Natural killer cell (primary cell): ENCODE measurements around the gene TSPAN11. TPM values are rescaled to one million over a fixed set of nuclear protein-coding genes. Genes with fewer than 3 reads are reported as not detected.

ENCODE experiments used
- ATAC-seq, 3 donors: fragments of 150-1000 bp in 2 of 3; fragments of 200-7000 bp in 1 of 3; cut with Tn5 transposase; 1 replicate in 1 of 3; 2 replicates in 2 of 3; pipeline ENCODE4 v1.10.0; 2021; ENCODE audit warnings: mild to moderate bottlenecking in 2 of 3, moderate library complexity in 2 of 3
- DNase-seq, 2 donors: peaks; one replicate each; pipeline versions ENCODE4 v3.0.0 to v3.0.0-alpha.2; 2013 to 2021; ENCODE audit warnings: mixed read lengths in 1 of 2
- H3K27ac ChIP-seq: one replicate; pipeline ENCODE4 v1.5.1; 2013; ENCODE audit warnings: mild to moderate bottlenecking, low read length
- H3K27me3 ChIP-seq: one replicate; pipeline ENCODE4 v1.6.1; 2013; ENCODE audit warnings: low read length; ENCODE audit not compliant: control insufficient read depth, insufficient read depth
- H3K36me3 ChIP-seq: one replicate; pipeline ENCODE4 v1.6.1; 2013; ENCODE audit warnings: low read length; ENCODE audit not compliant: control insufficient read depth, insufficient read depth
- H3K4me1 ChIP-seq: one replicate; pipeline ENCODE4 v1.6.1; 2013; ENCODE audit warnings: low read length; ENCODE audit not compliant: control insufficient read depth, insufficient read depth
- H3K4me3 ChIP-seq: one replicate; pipeline ENCODE4 v1.5.1; 2013; ENCODE audit warnings: low read length
- H3K9me3 ChIP-seq: one replicate; pipeline ENCODE4 v1.6.1; 2013; ENCODE audit warnings: low read length; ENCODE audit not compliant: control insufficient read depth, insufficient read depth
- H3K27ac Mint-ChIP-seq, 2 donors: one replicate each; pipeline ENCODE4 v1.8.0; 2022; ENCODE audit warnings: mild to moderate bottlenecking in 2 of 2, mixed read lengths in 2 of 2, moderate library complexity in 1 of 2
- H3K27me3 Mint-ChIP-seq, 2 donors: one replicate each; pipeline ENCODE4 v1.8.0; 2022; ENCODE audit warnings: low read depth in 2 of 2, mixed read lengths in 2 of 2
- H3K36me3 Mint-ChIP-seq: one replicate; pipeline ENCODE4 v1.8.0; 2022; ENCODE audit warnings: mixed read lengths
- H3K4me1 Mint-ChIP-seq, 2 donors: one replicate each; pipeline ENCODE4 v1.8.0; 2022; ENCODE audit warnings: mixed read lengths in 2 of 2
- H3K4me3 Mint-ChIP-seq: one replicate; pipeline ENCODE4 v1.8.0; 2022; ENCODE audit warnings: mild to moderate bottlenecking, moderate library complexity, mixed read lengths
- H3K9me3 Mint-ChIP-seq, 2 donors: one replicate each; pipeline ENCODE4 v1.8.0; 2022; ENCODE audit warnings: mixed read lengths in 2 of 2
- CTCF ChIP-seq: fragments of 200-600 bp; IDR thresholded peaks from one replicate; pipeline ENCODE4 v1.8.0; 2022; ENCODE audit warnings: antibody characterized with exemption
- WGBS: methylation state at CpG from one replicate; pipeline ENCODE4 v1.1.7; 2013; ENCODE audit warnings: missing lambda C conversion rate; ENCODE audit not compliant: insufficient coverage; 5-methylcytosine and 5-hydroxymethylcytosine counted together
- intact Hi-C: fragments of 100-400 bp; cut with micrococcal nuclease; formaldehyde crosslinking; loops from one replicate; pipeline ENCODE4 v1.14.2; 2022
- total RNA-seq, 4 donors: library from RNA; stranded (reverse); fragments of 120-200 nt in 1 of 4; gene quantifications; one replicate each; pipeline versions ENCODE4 v1.2.3 to v1.2.4, GENCODE V29; 2013 to 2022

The TSPAN11 gene
- total RNA-seq, 3 donors from 2014 or later (not counting 1 experiment from before 2014, with no cell fraction given): not detected

- Mint-ChIP-seq H3K27me3 (peaks cover 11% of the 10 kb centered on the region in 2 donors), H3K27ac (no peak overlapping the region), H3K9me3 (no peaks in the 10 kb centered on the region), H3K36me3 (no peaks in the 10 kb centered on the region), H3K4me1 (no peaks in the 10 kb centered on the region), H3K4me3 (no peak overlapping the region)
- no peak for ATAC-seq
- no peak overlapping the region for H3K27ac ChIP-seq
- H3K27me3 ChIP-seq: no peaks in the 10 kb centered on the region
- H3K4me1 ChIP-seq: no peaks in the 10 kb centered on the region
- no peak for DNase-seq
- intact Hi-C loops: no loop called here
- H3K9me3 ChIP-seq: no peaks in the 10 kb centered on the region
- WGBS: 40% methylated on average over 1 of the region's 2 CpGs
- H3K4me3 ChIP-seq: no peak overlapping the region
- no peak for TF ChIP-seq CTCF
- no peaks in the 10 kb centered on the region for H3K36me3 ChIP-seq
Observed at GRCh38 chr12:30936036-30936435, 9.5 kb downstream of the TSPAN11 start.

GRCh38 chr12:30939234-30939633, 12.7 kb downstream of the TSPAN11 start:
- ATAC-seq: no peak
- Histone ChIP-seq H3K4me3 (no peak overlapping the region), H3K9me3 (no peaks in the 10 kb centered on the region), H3K27ac (no peak overlapping the region), H3K4me1 (no peaks in the 10 kb centered on the region), H3K36me3 (no peaks in the 10 kb centered on the region), H3K27me3 (no peaks in the 10 kb centered on the region)
- Mint-ChIP-seq H3K9me3 (no peaks in the 10 kb centered on the region), H3K4me1 (no peaks in the 10 kb centered on the region), H3K4me3 (no peak overlapping the region), H3K27ac (no peak overlapping the region), H3K27me3 (peaks cover 9 to 11% of the 10 kb centered on the region in 2 donors), H3K36me3 (no peaks in the 10 kb centered on the region)
- intact Hi-C loops: no loop called here
- DNase-seq: no peak
- TF ChIP-seq CTCF: no peak
- 71% methylated on average over 4 of the region's 4 CpGs for WGBS

- DNase-seq (no peak), ATAC-seq (no peak)
- WGBS: 77% methylated on average over 1 of the region's 1 CpG
- Histone ChIP-seq H3K4me3 (no peak overlapping the region), H3K4me1 (no peaks in the 10 kb centered on the region), H3K9me3 (no peaks in the 10 kb centered on the region), H3K27me3 (no peaks in the 10 kb centered on the region), H3K36me3 (no peaks in the 10 kb centered on the region), H3K27ac (no peak overlapping the region)
- Mint-ChIP-seq H3K27ac (no peak overlapping the region), H3K4me3 (no peak overlapping the region), H3K27me3 (no peaks in the 10 kb centered on the region), H3K9me3 (no peaks in the 10 kb centered on the region), H3K36me3 (no peaks in the 10 kb centered on the region), H3K4me1 (no peaks in the 10 kb centered on the region)
- no peak for TF ChIP-seq CTCF
- intact Hi-C loops: no loop called here
Observed at GRCh38 chr12:30942486-30942885, 15.9 kb downstream of the TSPAN11 start.

GRCh38 chr12:30942936-30943335, 16.4 kb downstream of the TSPAN11 start:
- Mint-ChIP-seq H3K9me3 (no peaks in the 10 kb centered on the region), H3K36me3 (no peaks in the 10 kb centered on the region), H3K27ac (no peak overlapping the region), H3K4me1 (no peaks in the 10 kb centered on the region), H3K4me3 (no peak overlapping the region), H3K27me3 (no peaks in the 10 kb centered on the region)
- Histone ChIP-seq H3K36me3 (no peaks in the 10 kb centered on the region), H3K4me3 (no peak overlapping the region), H3K27ac (no peak overlapping the region), H3K27me3 (no peaks in the 10 kb centered on the region), H3K9me3 (no peaks in the 10 kb centered on the region), H3K4me1 (no peaks in the 10 kb centered on the region)
- TF ChIP-seq CTCF: no peak
- DNase-seq (no peak), ATAC-seq (no peak)
- intact Hi-C loops: no loop called here
- 74% methylated on average over 7 of the region's 7 CpGs for WGBS
